Measurements from ENCODE around the gene STRA6. TPM values are rescaled to one million over a fixed set of nuclear protein-coding genes. Genes with fewer than 3 reads are reported as not detected.
A peak's percentile ranks its signal among the peaks of the same experiment; 100 is the strongest.

STRA6 gene
- polyA plus RNA-seq, 1 donor: 22.2 TPM

DNA sequence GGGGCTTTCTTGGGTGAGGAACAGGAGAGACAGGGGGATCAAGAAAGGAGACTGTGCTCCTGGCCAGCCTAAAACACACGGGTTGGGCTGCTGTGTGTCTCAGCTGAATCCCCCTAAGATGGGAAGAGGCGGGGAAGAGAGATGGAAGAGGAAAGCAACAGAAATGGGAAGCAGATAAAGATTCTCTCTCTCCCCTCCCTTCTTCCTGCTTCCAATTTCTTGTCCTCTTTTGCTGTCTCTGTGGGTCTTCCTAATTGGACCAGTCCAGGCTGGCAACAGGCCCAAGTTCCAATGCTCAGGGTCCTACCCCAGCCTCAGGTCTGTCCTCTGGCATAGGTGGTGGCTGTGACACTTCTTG, 65.1 kb downstream of the STRA6 start:
- no peak overlapping the region for H3K4me3 ChIP-seq (ENCODE audit: low read length)
- no peak overlapping the region for H3K27ac ChIP-seq (ENCODE audit: low read length)
- no CpG with 5 or more reads among the region's 2 CpGs for WGBS (ENCODE audit: insufficient coverage, low lambda C conversion rate)

GRCh38 chr15:74136814-74137536, 65.6 kb downstream of the STRA6 start:
- DNase-seq: peak in 1 of 2 donors; percentile 17
- no peaks in the 10 kb centered on the region for H3K36me3 ChIP-seq (ENCODE audit: control insufficient read depth, insufficient read depth, low read length)
- peak overlapping the region; percentile 9 for H3K4me3 ChIP-seq (ENCODE audit: low read length)
- H3K4me1 ChIP-seq (ENCODE audit: control insufficient read depth, insufficient read depth, low read length): peaks cover 4% of the 10 kb centered on the region
- H3K27me3 ChIP-seq (ENCODE audit: control insufficient read depth, insufficient read depth, low read length): peaks cover 75% of the 10 kb centered on the region
- H3K27ac ChIP-seq (ENCODE audit: low read length): no peak overlapping the region
- peaks cover 36% of the 10 kb centered on the region for H3K9me3 ChIP-seq (ENCODE audit: control insufficient read depth, low read depth, low read length)
- WGBS (ENCODE audit: insufficient coverage, low lambda C conversion rate): no CpG with 5 or more reads among the region's 18 CpGs

More for the DNA sequence above, 65.1 kb downstream of the STRA6 start:
- Histone ChIP-seq H3K27me3 (ENCODE audit: control insufficient read depth, insufficient read depth, low read length) (peaks cover 70% of the 10 kb centered on the region), H3K4me1 (ENCODE audit: control insufficient read depth, insufficient read depth, low read length) (peaks cover 4% of the 10 kb centered on the region), H3K36me3 (ENCODE audit: control insufficient read depth, insufficient read depth, low read length) (no peaks in the 10 kb centered on the region), H3K9me3 (ENCODE audit: control insufficient read depth, low read depth, low read length) (peaks cover 32% of the 10 kb centered on the region)
- DNase-seq: no peak

GRCh38 chr15:74136540-74136813, 66.1 kb downstream of the STRA6 start:
- WGBS (ENCODE audit: insufficient coverage, low lambda C conversion rate): no CpG with 5 or more reads among the region's 26 CpGs
- DNase-seq: no peak
- peaks cover 80% of the 10 kb centered on the region for H3K27me3 ChIP-seq (ENCODE audit: control insufficient read depth, insufficient read depth, low read length)
- H3K4me3 ChIP-seq (ENCODE audit: low read length): peak overlapping the region; percentile 9
- no peak overlapping the region for H3K27ac ChIP-seq (ENCODE audit: low read length)
- no peaks in the 10 kb centered on the region for H3K36me3 ChIP-seq (ENCODE audit: control insufficient read depth, insufficient read depth, low read length)
- peaks cover 36% of the 10 kb centered on the region for H3K9me3 ChIP-seq (ENCODE audit: control insufficient read depth, low read depth, low read length)
- H3K4me1 ChIP-seq (ENCODE audit: control insufficient read depth, insufficient read depth, low read length): peaks cover 4% of the 10 kb centered on the region

DNA sequence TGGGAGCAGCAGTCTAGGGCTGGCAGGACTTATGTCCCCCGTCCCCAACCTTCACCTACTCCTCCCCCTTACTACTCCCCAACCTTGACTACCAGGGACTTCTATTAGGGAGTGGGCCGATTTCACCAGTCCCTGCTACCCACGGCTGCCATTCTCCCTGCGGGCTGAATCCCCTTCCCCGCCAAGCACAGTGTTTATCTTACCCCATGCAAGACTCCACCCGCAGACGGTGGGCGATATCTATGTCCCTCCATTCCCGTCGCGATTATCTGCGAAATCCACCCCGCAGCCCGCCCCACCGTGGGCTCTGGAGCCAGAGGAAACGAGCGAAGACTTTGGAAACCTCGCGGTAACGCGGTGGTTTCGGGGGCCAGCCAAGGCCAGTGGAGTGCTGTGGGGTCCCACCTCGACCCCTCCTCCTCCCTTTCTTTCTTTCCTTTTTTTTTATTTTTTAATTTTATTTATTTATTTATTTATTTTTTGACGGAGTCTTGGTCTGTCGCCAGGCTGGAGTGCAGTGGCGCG, 67.5 kb downstream of the STRA6 start:
- peaks cover 89% of the 10 kb centered on the region for H3K27me3 ChIP-seq (ENCODE audit: control insufficient read depth, insufficient read depth, low read length)
- H3K4me1 ChIP-seq (ENCODE audit: control insufficient read depth, insufficient read depth, low read length): peaks cover 4% of the 10 kb centered on the region
- no peaks in the 10 kb centered on the region for H3K36me3 ChIP-seq (ENCODE audit: control insufficient read depth, insufficient read depth, low read length)
- DNase-seq: no peak
- no peak overlapping the region for H3K27ac ChIP-seq (ENCODE audit: low read length)
- no CpG with 5 or more reads among the region's 27 CpGs for WGBS (ENCODE audit: insufficient coverage, low lambda C conversion rate)
- H3K4me3 ChIP-seq (ENCODE audit: low read length): no peak overlapping the region
- H3K9me3 ChIP-seq (ENCODE audit: control insufficient read depth, low read depth, low read length): peaks cover 41% of the 10 kb centered on the region

- Histone ChIP-seq H3K4me1 (ENCODE audit: control insufficient read depth, insufficient read depth, low read length) (peaks cover 6% of the 10 kb centered on the region), H3K27ac (ENCODE audit: low read length) (no peak overlapping the region), H3K27me3 (ENCODE audit: control insufficient read depth, insufficient read depth, low read length) (peaks cover 88% of the 10 kb centered on the region), H3K36me3 (ENCODE audit: control insufficient read depth, insufficient read depth, low read length) (no peaks in the 10 kb centered on the region), H3K9me3 (ENCODE audit: control insufficient read depth, low read depth, low read length) (peaks cover 41% of the 10 kb centered on the region), H3K4me3 (ENCODE audit: low read length) (no peak overlapping the region)
- no CpG with 5 or more reads among the region's 53 CpGs for WGBS (ENCODE audit: insufficient coverage, low lambda C conversion rate)
- peak in 1 of 2 donors; percentile 57 for DNase-seq
Observed at GRCh38 chr15:74134387-74135027, 68.1 kb downstream of the STRA6 start.

DNA sequence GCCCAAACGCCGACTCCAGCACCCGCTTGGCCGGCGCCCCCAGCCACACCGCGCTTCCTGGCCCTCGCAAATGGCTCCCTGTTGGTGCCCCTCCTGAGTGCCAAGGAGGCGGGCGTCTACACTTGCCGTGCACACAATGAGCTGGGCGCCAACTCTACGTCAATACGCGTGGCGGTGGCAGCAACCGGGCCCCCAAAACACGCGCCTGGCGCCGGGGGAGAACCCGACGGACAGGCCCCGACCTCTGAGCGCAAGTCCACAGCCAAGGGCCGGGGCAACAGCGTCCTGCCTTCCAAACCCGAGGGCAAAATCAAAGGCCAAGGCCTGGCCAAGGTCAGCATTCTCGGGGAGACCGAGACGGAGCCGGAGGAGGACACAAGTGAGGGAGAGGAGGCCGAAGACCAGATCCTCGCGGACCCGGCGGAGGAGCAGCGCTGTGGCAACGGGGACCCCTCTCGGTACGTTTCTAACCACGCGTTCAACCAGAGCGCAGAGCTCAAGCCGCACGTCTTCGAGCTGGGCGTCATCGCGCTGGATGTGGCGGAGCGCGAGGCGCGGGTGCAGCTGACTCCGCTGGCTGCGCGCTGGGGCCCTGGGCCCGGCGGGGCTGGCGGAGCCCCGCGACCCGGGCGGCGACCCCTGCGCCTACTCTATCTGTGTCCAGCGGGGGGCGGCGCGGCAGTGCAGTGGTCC, 68.7 kb downstream of the STRA6 start:
- H3K27me3 ChIP-seq (ENCODE audit: control insufficient read depth, insufficient read depth, low read length): peaks cover 90% of the 10 kb centered on the region
- no peak for DNase-seq
- peaks cover 6% of the 10 kb centered on the region for H3K4me1 ChIP-seq (ENCODE audit: control insufficient read depth, insufficient read depth, low read length)
- no peak overlapping the region for H3K27ac ChIP-seq (ENCODE audit: low read length)
- no CpG with 5 or more reads among the region's 71 CpGs for WGBS (ENCODE audit: insufficient coverage, low lambda C conversion rate)
- no peaks in the 10 kb centered on the region for H3K36me3 ChIP-seq (ENCODE audit: control insufficient read depth, insufficient read depth, low read length)
- peaks cover 41% of the 10 kb centered on the region for H3K9me3 ChIP-seq (ENCODE audit: control insufficient read depth, low read depth, low read length)
- no peak overlapping the region for H3K4me3 ChIP-seq (ENCODE audit: low read length)

DNA sequence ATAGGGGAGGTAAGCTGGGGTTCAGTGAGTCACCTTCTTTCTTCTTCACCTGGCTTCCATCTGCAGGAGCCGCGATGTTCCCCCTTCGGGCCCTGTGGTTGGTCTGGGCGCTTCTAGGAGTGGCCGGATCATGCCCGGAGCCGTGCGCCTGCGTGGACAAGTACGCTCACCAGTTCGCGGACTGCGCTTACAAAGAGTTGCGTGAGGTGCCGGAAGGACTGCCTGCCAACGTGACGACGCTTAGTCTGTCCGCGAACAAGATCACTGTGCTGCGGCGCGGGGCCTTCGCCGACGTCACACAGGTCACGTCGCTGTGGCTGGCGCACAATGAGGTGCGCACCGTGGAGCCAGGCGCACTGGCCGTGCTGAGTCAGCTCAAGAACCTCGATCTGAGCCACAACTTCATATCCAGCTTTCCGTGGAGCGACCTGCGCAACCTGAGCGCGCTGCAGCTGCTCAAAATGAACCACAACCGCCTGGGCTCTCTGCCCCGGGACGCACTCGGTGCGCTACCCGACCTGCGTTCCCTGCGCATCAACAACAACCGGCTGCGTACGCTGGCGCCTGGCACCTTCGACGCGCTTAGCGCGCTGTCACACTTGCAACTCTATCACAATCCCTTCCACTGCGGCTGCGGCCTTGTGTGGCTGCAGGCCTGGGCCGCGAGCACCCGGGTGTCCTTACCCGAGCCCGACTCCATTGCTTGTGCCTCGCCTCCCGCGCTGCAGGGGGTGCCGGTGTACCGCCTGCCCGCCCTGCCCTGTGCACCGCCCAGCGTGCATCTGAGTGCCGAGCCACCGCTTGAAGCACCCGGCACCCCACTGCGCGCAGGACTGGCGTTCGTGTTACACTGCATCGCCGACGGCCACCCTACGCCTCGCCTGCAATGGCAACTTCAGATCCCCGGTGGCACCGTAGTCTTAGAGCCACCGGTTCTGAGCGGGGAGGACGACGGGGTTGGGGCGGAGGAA, 69.6 kb downstream of the STRA6 start:
- no peak overlapping the region for H3K27ac ChIP-seq (ENCODE audit: low read length)
- peaks cover 96% of the 10 kb centered on the region for H3K27me3 ChIP-seq (ENCODE audit: control insufficient read depth, insufficient read depth, low read length)
- peaks cover 10% of the 10 kb centered on the region for H3K4me1 ChIP-seq (ENCODE audit: control insufficient read depth, insufficient read depth, low read length)
- H3K4me3 ChIP-seq (ENCODE audit: low read length): no peak overlapping the region
- WGBS (ENCODE audit: insufficient coverage, low lambda C conversion rate): no CpG with 5 or more reads among the region's 90 CpGs
- peaks cover 43% of the 10 kb centered on the region for H3K9me3 ChIP-seq (ENCODE audit: control insufficient read depth, low read depth, low read length)
- no peaks in the 10 kb centered on the region for H3K36me3 ChIP-seq (ENCODE audit: control insufficient read depth, insufficient read depth, low read length)
- DNase-seq: peak in 1 of 2 donors; percentile 22

- H3K36me3 ChIP-seq (ENCODE audit: control insufficient read depth, insufficient read depth, low read length): no peaks in the 10 kb centered on the region
- DNase-seq: no peak
- WGBS (ENCODE audit: insufficient coverage, low lambda C conversion rate): no CpG with 5 or more reads among the region's 20 CpGs
- H3K27me3 ChIP-seq (ENCODE audit: control insufficient read depth, insufficient read depth, low read length): peaks cover 98% of the 10 kb centered on the region
- H3K4me1 ChIP-seq (ENCODE audit: control insufficient read depth, insufficient read depth, low read length): peaks cover 11% of the 10 kb centered on the region
- peaks cover 46% of the 10 kb centered on the region for H3K9me3 ChIP-seq (ENCODE audit: control insufficient read depth, low read depth, low read length)
- no peak overlapping the region for H3K27ac ChIP-seq (ENCODE audit: low read length)
- no peak overlapping the region for H3K4me3 ChIP-seq (ENCODE audit: low read length)
Observed at GRCh38 chr15:74131628-74132413, 70.8 kb downstream of the STRA6 start.

- DNase-seq: no peak
- Histone ChIP-seq H3K36me3 (ENCODE audit: control insufficient read depth, insufficient read depth, low read length) (no peaks in the 10 kb centered on the region), H3K9me3 (ENCODE audit: control insufficient read depth, low read depth, low read length) (peaks cover 45% of the 10 kb centered on the region), H3K4me1 (ENCODE audit: control insufficient read depth, insufficient read depth, low read length) (peaks cover 11% of the 10 kb centered on the region), H3K4me3 (ENCODE audit: low read length) (no peak overlapping the region), H3K27me3 (ENCODE audit: control insufficient read depth, insufficient read depth, low read length) (peaks cover 93% of the 10 kb centered on the region), H3K27ac (ENCODE audit: low read length) (no peak overlapping the region)
- WGBS (ENCODE audit: insufficient coverage, low lambda C conversion rate): no CpG with 5 or more reads among the region's 28 CpGs
Observed at GRCh38 chr15:74130849-74131627, 71.5 kb downstream of the STRA6 start.

Data from large intestine (tissue), 3 donors.